ENCODE data around the gene NEUROD4. TPM values are rescaled to one million over a fixed set of nuclear protein-coding genes. Genes with fewer than 3 reads are reported as not detected.

The NEUROD4 gene
- total RNA-seq, 2 experiments from 2014 or later = not detected

DNA sequence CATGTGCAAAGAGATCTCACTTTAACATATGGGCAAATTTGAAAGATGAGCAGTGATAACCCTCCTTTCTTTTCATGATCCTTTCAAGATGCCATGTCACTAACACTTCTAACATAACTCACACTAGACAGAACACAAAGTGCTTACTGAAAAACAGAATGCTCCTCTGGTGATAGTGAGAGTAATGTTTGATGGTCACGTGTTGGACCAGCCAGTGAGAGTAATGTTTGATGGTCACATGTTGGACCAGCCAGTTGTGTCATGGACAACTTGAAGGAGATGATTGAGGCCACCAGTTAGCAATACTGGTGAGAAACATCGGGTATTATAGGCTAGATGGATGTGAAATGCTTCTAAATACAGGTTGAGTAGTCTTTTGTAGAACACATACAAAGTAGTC lies 5.7 kb downstream of the NEUROD4 start:
- H3K36me3 ChIP-seq (ENCODE audit: insufficient read depth, low read length) = no peaks in the 10 kb centered on the region
- no peaks in the 10 kb centered on the region for H3K79me2 ChIP-seq (ENCODE audit: insufficient read depth, low read depth, low read length)
- CTCF ChIA-PET (ENCODE audit: unreplicated experiment) = no interaction called here
- no peak overlapping the region for H2AFZ ChIP-seq (ENCODE audit: low read length)
- H3K4me2 ChIP-seq (ENCODE audit: low read length) = no peak overlapping the region
- POLR2A ChIA-PET = interaction anchor here (0.8 kb wide), 1 partner anchor 8 kb away, joined by 3 read pairs; no protein-coding TSS in a partner anchor
- H4K20me1 ChIP-seq (ENCODE audit: insufficient read depth, low read length) = no peaks in the 10 kb centered on the region
- TF ChIP-seq, protein P1, sequence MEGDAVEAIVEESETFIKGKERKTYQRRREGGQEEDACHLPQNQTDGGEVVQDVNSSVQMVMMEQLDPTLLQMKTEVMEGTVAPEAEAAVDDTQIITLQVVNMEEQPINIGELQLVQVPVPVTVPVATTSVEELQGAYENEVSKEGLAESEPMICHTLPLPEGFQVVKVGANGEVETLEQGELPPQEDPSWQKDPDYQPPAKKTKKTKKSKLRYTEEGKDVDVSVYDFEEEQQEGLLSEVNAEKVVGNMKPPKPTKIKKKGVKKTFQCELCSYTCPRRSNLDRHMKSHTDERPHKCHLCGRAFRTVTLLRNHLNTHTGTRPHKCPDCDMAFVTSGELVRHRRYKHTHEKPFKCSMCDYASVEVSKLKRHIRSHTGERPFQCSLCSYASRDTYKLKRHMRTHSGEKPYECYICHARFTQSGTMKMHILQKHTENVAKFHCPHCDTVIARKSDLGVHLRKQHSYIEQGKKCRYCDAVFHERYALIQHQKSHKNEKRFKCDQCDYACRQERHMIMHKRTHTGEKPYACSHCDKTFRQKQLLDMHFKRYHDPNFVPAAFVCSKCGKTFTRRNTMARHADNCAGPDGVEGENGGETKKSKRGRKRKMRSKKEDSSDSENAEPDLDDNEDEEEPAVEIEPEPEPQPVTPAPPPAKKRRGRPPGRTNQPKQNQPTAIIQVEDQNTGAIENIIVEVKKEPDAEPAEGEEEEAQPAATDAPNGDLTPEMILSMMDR (conservative IDR thresholded peaks at IDR 0.05; ENCODE audit: low read length) = no peak
- no TSS peak for BruUV-seq (replicated peaks)
- DNase-seq (ENCODE audit: low spot score) = no peak
- H3K27ac ChIP-seq (ENCODE audit: low read depth, low read length, poor library complexity, severe bottlenecking) = no peak overlapping the region
- intact Hi-C loops (cut with micrococcal nuclease; ENCODE audit: unreplicated experiment) = no loop called here
- H3K9me3 ChIP-seq (ENCODE audit: low read length) = no peaks in the 10 kb centered on the region
- no peaks in the 10 kb centered on the region for H3K4me1 ChIP-seq (ENCODE audit: insufficient read depth, low read length, poor library complexity, severe bottlenecking)
- no peak overlapping the region for H3K4me3 ChIP-seq (ENCODE audit: low read depth, low read length, poor library complexity, severe bottlenecking)
- H3K9me2 ChIP-seq (ENCODE audit: insufficient read depth, low read length) = no peaks in the 10 kb centered on the region

- no TSS peak for BruUV-seq (replicated peaks)
- POLR2A ChIA-PET = no interaction called here
- Histone ChIP-seq H3K9me3 (ENCODE audit: low read length) (no peaks in the 10 kb centered on the region), H3K79me2 (ENCODE audit: insufficient read depth, low read depth, low read length) (no peaks in the 10 kb centered on the region), H3K4me3 (ENCODE audit: low read depth, low read length, poor library complexity, severe bottlenecking) (no peak overlapping the region), H3K36me3 (ENCODE audit: insufficient read depth, low read length) (no peaks in the 10 kb centered on the region), H3K4me2 (ENCODE audit: low read length) (no peak overlapping the region), H2AFZ (ENCODE audit: low read length) (no peak overlapping the region), H3K27ac (ENCODE audit: low read depth, low read length, poor library complexity, severe bottlenecking) (no peak overlapping the region), H3K4me1 (ENCODE audit: insufficient read depth, low read length, poor library complexity, severe bottlenecking) (peaks cover 19% of the 10 kb centered on the region), H3K9me2 (ENCODE audit: insufficient read depth, low read length) (no peaks in the 10 kb centered on the region), H4K20me1 (ENCODE audit: insufficient read depth, low read length) (no peaks in the 10 kb centered on the region)
- CTCF ChIA-PET (ENCODE audit: unreplicated experiment) = no interaction called here
- no peak for TF ChIP-seq EZH2phosphoT487 (IDR thresholded peaks at IDR 0.05; ENCODE audit: borderline replicate concordance, low read depth, low read length)
- TF ChIP-seq, protein P1 (conservative IDR thresholded peaks at IDR 0.05; ENCODE audit: low read length) = no peak
- intact Hi-C loops (cut with micrococcal nuclease; ENCODE audit: unreplicated experiment) = no loop called here
- DNase-seq (ENCODE audit: low spot score) = no peak
Measured at GRCh38 chr12:55034218-55034617, 14.4 kb downstream of the NEUROD4 start.

DNA sequence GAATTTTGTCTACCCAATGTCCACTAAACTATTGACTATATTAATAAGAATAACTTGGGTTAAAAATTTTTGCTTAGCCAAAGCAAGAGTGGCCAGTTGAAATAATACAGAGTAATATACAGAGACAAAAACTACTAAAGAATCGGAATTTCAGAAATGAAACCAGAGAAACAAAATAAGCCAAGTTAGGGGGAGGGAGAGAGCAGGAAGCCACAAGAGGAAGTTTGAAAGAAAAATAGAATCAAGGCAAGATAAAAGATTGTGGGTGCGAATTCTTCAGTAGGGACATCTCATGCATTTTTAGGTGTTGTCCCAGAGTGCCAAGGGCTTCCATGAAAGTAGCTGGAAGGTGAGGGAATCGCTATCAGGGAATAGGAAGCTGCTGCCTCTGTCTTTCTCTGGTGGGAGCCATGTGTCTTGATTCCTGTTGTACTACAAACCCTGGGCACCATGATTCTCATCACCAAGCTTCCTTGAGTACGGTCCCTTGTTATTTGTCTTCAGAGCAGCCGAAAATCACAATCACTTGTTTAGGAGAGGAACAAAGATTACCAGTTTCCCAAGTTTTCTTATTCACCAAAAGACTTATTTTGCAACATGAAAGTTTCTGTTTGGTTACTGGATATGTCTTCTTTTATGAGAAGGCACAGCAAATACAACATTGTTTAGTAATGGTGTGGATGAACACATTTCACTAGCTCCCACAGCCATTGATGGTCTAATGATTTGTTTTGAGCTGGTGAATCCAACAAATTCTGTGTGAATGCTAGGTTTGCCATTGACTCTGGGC lies 16.7 kb downstream of the NEUROD4 start:
- Histone ChIP-seq H3K9me3 (ENCODE audit: low read length) (no peaks in the 10 kb centered on the region), H3K27ac (ENCODE audit: low read depth, low read length, poor library complexity, severe bottlenecking) (no peak overlapping the region), H3K36me3 (ENCODE audit: insufficient read depth, low read length) (no peaks in the 10 kb centered on the region), H3K9me2 (ENCODE audit: insufficient read depth, low read length) (no peaks in the 10 kb centered on the region), H2AFZ (ENCODE audit: low read length) (peak overlapping the region; percentile 92; the same call in 1 of the 2 replicates), H4K20me1 (ENCODE audit: insufficient read depth, low read length) (no peaks in the 10 kb centered on the region), H3K79me2 (ENCODE audit: insufficient read depth, low read depth, low read length) (no peaks in the 10 kb centered on the region), H3K4me1 (ENCODE audit: insufficient read depth, low read length, poor library complexity, severe bottlenecking) (peaks cover 19% of the 10 kb centered on the region), H3K4me2 (ENCODE audit: low read length) (peak overlapping the region; percentile 56), H3K4me3 (ENCODE audit: low read depth, low read length, poor library complexity, severe bottlenecking) (peak overlapping the region; percentile 36)
- intact Hi-C loops (cut with micrococcal nuclease; ENCODE audit: unreplicated experiment) = no loop called here
- TF ChIP-seq EZH2phosphoT487 (IDR thresholded peaks at IDR 0.05; ENCODE audit: borderline replicate concordance, low read depth, low read length) = no peak
- TF ChIP-seq, protein P1 (conservative IDR thresholded peaks at IDR 0.05; ENCODE audit: low read length) = no peak
- DNase-seq (ENCODE audit: low spot score) = peak; percentile 24
- POLR2A ChIA-PET = no interaction called here
- no TSS peak for BruUV-seq (replicated peaks)
- CTCF ChIA-PET (ENCODE audit: unreplicated experiment) = interaction anchor here (0.6 kb wide), 1 partner anchor 34 kb away, joined by 3 read pairs; no protein-coding TSS in a partner anchor
